ENCODE results near the gene ZMAT3. TPM values are rescaled to one million over a fixed set of nuclear protein-coding genes. Genes with fewer than 3 reads are reported as not detected.

ZMAT3 gene
- total and polyA plus RNA-seq, 8 donors, result 1.4 to 13.1 (median 9.0) TPM

DNA sequence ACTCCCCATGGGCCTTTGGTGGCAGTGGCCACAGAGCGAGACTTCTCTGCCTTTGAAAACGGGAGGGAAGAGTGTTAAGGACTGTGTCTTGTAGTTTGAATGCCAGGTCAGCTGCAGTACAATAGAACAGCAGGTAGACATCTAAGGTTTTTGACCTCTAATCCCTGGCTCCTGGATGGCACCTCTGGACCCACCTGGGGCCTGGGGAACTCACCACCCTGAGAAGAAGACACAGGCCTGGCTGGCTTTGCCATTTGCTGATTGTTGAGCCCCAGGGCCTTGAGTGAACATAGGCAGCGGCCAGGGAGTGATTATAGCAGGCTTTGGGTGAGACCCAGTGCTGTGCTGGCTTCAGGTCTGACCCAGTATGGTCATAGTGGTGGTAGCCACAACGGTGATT is 66.4 kb downstream of the ZMAT3 start:
- no peaks in the 10 kb centered on the region for H3K9me3 ChIP-seq
- H3K4me1 ChIP-seq, result no peaks in the 10 kb centered on the region
- DNase-seq (no peak), FAIRE-seq (no peak), ATAC-seq (no peak)
- H3K27ac ChIP-seq, result no peak overlapping the region
- TF ChIP-seq, protein P1, sequence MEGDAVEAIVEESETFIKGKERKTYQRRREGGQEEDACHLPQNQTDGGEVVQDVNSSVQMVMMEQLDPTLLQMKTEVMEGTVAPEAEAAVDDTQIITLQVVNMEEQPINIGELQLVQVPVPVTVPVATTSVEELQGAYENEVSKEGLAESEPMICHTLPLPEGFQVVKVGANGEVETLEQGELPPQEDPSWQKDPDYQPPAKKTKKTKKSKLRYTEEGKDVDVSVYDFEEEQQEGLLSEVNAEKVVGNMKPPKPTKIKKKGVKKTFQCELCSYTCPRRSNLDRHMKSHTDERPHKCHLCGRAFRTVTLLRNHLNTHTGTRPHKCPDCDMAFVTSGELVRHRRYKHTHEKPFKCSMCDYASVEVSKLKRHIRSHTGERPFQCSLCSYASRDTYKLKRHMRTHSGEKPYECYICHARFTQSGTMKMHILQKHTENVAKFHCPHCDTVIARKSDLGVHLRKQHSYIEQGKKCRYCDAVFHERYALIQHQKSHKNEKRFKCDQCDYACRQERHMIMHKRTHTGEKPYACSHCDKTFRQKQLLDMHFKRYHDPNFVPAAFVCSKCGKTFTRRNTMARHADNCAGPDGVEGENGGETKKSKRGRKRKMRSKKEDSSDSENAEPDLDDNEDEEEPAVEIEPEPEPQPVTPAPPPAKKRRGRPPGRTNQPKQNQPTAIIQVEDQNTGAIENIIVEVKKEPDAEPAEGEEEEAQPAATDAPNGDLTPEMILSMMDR (IDR thresholded peaks at IDR 0.05), result no peak
- H3K36me3 ChIP-seq, result no peaks in the 10 kb centered on the region
- 92 to 95% methylated on average over 4 of the region's 4 CpGs for WGBS, 2 donors
- no peaks in the 10 kb centered on the region for H3K27me3 ChIP-seq
- intact Hi-C loops (cut with DNase I), result no loop called here
- no peak overlapping the region for H3K4me3 ChIP-seq

DNA sequence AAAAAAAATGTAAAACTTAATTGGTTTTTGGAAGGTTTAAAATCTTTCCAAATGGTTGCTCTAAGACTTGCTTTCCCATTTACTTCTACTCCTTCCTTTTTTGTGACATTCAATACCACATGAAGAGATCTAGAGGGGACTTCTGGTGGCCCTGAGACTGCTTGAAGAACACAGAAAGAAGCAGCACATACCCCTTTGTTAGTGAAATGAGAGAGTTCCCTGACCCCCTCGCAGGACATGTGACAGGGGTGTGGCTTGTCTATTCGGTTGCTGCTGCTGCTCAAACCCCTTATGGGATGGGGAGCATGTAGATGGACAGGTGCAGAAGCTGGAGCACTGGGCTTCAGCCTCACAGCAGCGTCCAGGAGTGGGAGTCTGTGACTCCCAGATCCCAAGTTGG is 71.0 kb downstream of the ZMAT3 start:
- 84 to 85% methylated on average over 3 of the region's 3 CpGs for WGBS, 2 donors
- DNase-seq (no peak), ATAC-seq (no peak), FAIRE-seq (no peak)
- no peaks in the 10 kb centered on the region for H3K9me3 ChIP-seq
- H3K4me1 ChIP-seq, result no peaks in the 10 kb centered on the region
- H3K27me3 ChIP-seq, result no peaks in the 10 kb centered on the region
- H3K36me3 ChIP-seq, result no peaks in the 10 kb centered on the region
- H3K4me3 ChIP-seq, result no peak overlapping the region
- no peak overlapping the region for H3K27ac ChIP-seq
- intact Hi-C loops (cut with DNase I), result no loop called here
- TF ChIP-seq, protein P1 (IDR thresholded peaks at IDR 0.05), result no peak

DNA sequence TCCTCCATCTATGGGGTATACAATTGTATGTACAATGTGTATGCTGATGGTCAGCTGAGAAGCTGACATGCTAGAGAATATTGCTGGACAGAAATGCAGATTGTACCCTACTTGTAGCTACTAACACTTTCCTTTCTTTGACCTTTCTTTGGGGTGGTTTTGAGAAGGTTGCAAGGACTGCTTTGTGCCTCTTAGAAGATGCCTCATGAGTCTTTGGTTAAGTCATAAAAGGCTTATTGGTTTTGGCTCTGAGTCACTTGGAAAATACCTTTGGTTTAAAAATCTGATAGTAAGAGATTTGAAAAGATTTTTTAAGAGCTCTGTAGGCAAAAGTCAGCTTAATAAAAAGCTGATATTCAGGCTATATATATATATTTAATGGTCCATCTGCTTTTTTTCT is 71.5 kb downstream of the ZMAT3 start:
- DNase-seq (no peak), FAIRE-seq (no peak), ATAC-seq (no peak)
- Histone ChIP-seq H3K4me1 (no peaks in the 10 kb centered on the region), H3K27ac (no peak overlapping the region), H3K27me3 (no peaks in the 10 kb centered on the region), H3K4me3 (no peak overlapping the region), H3K9me3 (no peaks in the 10 kb centered on the region), H3K36me3 (no peaks in the 10 kb centered on the region)
- intact Hi-C loops (cut with DNase I), result no loop called here
- TF ChIP-seq, protein P1 (IDR thresholded peaks at IDR 0.05), result no peak

DNA sequence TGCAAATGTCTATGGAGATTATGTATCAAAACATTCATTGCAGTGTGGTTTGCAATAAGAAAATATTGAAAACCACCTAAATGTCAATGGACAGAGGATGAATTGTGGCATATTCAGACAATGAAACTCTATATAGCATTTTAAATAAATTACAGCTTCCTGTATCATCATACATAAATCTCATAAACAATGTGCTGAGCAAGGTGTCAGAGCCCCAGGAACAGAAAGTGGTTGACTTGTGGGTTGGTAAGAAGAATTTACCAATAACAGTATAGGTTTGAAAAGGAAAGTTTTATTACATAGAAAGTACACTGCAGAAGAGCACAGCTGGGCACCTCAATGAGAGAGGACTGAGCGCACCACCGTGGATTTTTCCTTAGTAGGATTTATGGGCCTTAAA is 75.2 kb downstream of the ZMAT3 start:
- TF ChIP-seq, protein P1 (IDR thresholded peaks at IDR 0.05), result no peak
- intact Hi-C loops (cut with DNase I), result no loop called here
- Histone ChIP-seq H3K36me3 (no peaks in the 10 kb centered on the region), H3K4me1 (no peaks in the 10 kb centered on the region), H3K27me3 (no peaks in the 10 kb centered on the region), H3K9me3 (no peaks in the 10 kb centered on the region), H3K27ac (no peak overlapping the region), H3K4me3 (no peak overlapping the region)
- 95 to 96% methylated on average over 2 of the region's 2 CpGs for WGBS, 2 donors
- DNase-seq (no peak), ATAC-seq (no peak), FAIRE-seq (no peak)

DNA sequence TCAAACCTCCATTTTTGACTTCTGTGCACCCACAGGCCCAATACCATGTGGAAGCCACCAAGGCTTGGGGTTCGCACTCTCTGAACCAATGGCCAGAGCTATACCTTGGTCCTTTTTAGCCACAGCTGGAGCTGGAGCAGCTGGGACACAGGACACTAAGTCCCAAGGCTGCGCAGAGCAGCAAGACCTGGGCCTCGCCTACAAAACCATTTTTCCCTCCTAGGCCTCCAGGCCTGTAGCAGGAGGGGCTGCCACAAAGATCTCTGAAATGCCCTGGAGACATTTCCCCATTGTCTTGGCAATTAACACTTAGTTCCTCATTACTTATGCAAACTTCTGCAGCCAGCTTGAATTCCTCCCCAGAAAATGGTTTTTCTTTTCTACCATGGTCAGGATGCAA is 81.3 kb downstream of the ZMAT3 start:
- no peak for FAIRE-seq
- no peak for DNase-seq
- Histone ChIP-seq H3K9me3 (no peaks in the 10 kb centered on the region), H3K4me3 (no peak overlapping the region), H3K36me3 (no peaks in the 10 kb centered on the region), H3K27me3 (no peaks in the 10 kb centered on the region), H3K4me1 (no peaks in the 10 kb centered on the region), H3K27ac (no peak overlapping the region)
- intact Hi-C loops (cut with DNase I), result no loop called here
- WGBS, 2 donors, result 91 to 97% methylated on average over 3 of the region's 3 CpGs
- TF ChIP-seq, protein P1 (IDR thresholded peaks at IDR 0.05), result no peak
- ATAC-seq, result no peak

All from pancreas (tissue), 10 donors.